MM.1S (cell line): ENCODE data around the gene SPIB.
A peak's percentile ranks its signal among the peaks of the same experiment; 100 is the strongest.

Experiments used
- DNase-seq: peaks from one replicate; pipeline ENCODE4 v3.0.0-alpha.2; 2015
- H2AFZ ChIP-seq: fragments of 300-600 bp; sonication (generic); 2 replicates; pipeline ENCODE4 v1.6.0; 2016; ENCODE audit warnings: antibody characterized with exemption, low read length
- H3F3A ChIP-seq: fragments of 300-600 bp; sonication (generic); 2 replicates; pipeline ENCODE4 v1.6.1; 2016; ENCODE audit warnings: mild to moderate bottlenecking, antibody characterized with exemption, low read length, moderate library complexity, mixed read lengths; ENCODE audit not compliant: insufficient read depth
- H3K27ac ChIP-seq: fragments of 300-600 bp; sonication (generic); 2 replicates; pipeline ENCODE4 v1.5.1; 2016; ENCODE audit warnings: mild to moderate bottlenecking, low read length
- H3K27me3 ChIP-seq: fragments of 300-600 bp; sonication (generic); replicated peaks from 2 replicates; pipeline ENCODE4 v1.6.0; 2016; ENCODE audit warnings: low read length; ENCODE audit not compliant: insufficient read depth
- H3K36me3 ChIP-seq: fragments of 300-600 bp; sonication (generic); replicated peaks from 2 replicates; pipeline ENCODE4 v1.6.1; 2016; ENCODE audit warnings: mild to moderate bottlenecking, low read length, mixed read lengths; ENCODE audit not compliant: insufficient read depth
- H3K4me1 ChIP-seq: fragments of 300-600 bp; sonication (generic); 2 replicates; pipeline ENCODE4 v1.6.1; 2016; ENCODE audit warnings: low read length, mixed read lengths
- H3K4me2 ChIP-seq: fragments of 300-600 bp; sonication (generic); 2 replicates; pipeline ENCODE4 v1.6.0; 2016; ENCODE audit warnings: low read depth, low read length
- H3K4me3 ChIP-seq: fragments of 300-600 bp; sonication (generic); 2 replicates; pipeline ENCODE4 v1.5.1; 2016; ENCODE audit warnings: low read length, mixed read lengths
- H3K79me2 ChIP-seq: fragments of 300-600 bp; sonication (generic); 2 replicates; pipeline ENCODE4 v1.6.1; 2016; ENCODE audit warnings: mixed run types, low read length, mixed read lengths
- H3K9ac ChIP-seq: fragments of 300-600 bp; sonication (generic); 2 replicates; pipeline ENCODE4 v1.6.1; 2016; ENCODE audit warnings: low read length, mixed read lengths
- H3K9me2 ChIP-seq: fragments of 300-600 bp; sonication (generic); replicated peaks from 2 replicates; pipeline ENCODE4 v1.6.1; 2016; ENCODE audit warnings: mild to moderate bottlenecking, low read length, mixed read lengths; ENCODE audit not compliant: insufficient read depth
- H3K9me3 ChIP-seq: fragments of 300-600 bp; sonication (generic); replicated peaks from 2 replicates; pipeline ENCODE4 v1.6.1; 2016; ENCODE audit warnings: mild to moderate bottlenecking, low read length, mixed read lengths; ENCODE audit not compliant: insufficient read depth
- H4K20me1 ChIP-seq: fragments of 300-600 bp; sonication (generic); 2 replicates; pipeline ENCODE4 v1.6.1; 2016; ENCODE audit warnings: mild to moderate bottlenecking, low read length, moderate library complexity, mixed read lengths; ENCODE audit not compliant: insufficient read depth
- CTCF ChIP-seq: fragments of 300-600 bp; sonication (generic); IDR thresholded peaks from 2 replicates; pipeline ENCODE4 v1.5.1; 2016; ENCODE audit warnings: antibody characterized with exemption, low read length, mixed read lengths
- EZH2 ChIP-seq: fragments of 300-600 bp; sonication (generic); optimal IDR thresholded peaks from 2 replicates; pipeline ENCODE3; 2017; ENCODE audit warnings: low read depth, mild to moderate bottlenecking, antibody characterized with exemption, low read length, mixed read lengths
- EZH2phosphoT487 ChIP-seq: fragments of 300-600 bp; sonication (generic); IDR thresholded peaks from 2 replicates; pipeline ENCODE4 v1.6.1; 2018; ENCODE audit warnings: antibody characterized with exemption, low read length

SPIB gene

DNA sequence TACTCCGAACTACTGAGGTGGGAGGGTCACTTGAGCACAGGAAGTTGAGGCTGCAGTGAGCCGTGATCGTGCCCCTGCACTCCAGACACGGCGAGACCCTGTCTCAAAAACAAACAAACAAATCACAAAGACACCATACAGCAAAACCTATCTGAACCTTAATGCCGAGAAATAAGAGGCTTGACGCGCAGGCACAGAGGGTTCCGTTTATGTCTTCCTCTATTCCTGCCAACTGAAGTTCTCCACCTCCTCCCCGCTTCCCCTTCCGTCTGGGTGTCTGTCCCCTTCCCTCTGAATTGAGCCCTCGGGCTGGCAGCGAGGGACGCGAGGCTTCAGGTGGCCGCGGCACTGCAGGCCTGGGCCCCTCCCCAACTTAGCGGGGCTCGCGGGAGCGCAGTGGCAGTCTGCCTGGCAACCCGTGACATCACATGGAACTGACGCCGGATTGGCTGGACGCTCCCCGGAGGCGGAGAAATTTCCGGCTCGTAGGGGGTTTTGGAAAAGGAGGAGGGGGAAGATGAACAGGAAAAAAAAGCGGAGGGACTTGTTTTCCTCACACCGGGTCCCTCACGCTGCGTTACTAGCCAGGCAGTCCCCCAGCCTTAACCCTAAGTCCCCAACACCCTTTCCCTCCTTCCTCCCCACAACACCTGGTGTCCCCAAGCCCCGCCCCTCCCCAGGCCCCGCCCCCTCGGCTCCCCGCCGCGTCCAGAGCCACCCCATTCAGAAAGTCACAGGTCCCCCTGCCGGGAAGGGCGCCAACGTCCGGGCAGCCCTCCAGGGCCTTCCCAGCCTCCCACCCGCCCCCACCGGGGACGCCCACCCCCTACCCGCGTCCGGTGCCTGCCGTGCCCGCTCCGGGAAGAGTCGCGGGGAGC, 12.8 kb downstream of the SPIB start:
- TF ChIP-seq EZH2phosphoT487 (no peak), EZH2 (no peak), CTCF (no peak)
- no peaks in the 10 kb centered on the region for H3F3A ChIP-seq
- H2AFZ ChIP-seq = peak overlapping the region; percentile 78
- H3K36me3 ChIP-seq = no peaks in the 10 kb centered on the region
- H3K27me3 ChIP-seq = peaks cover 60% of the 10 kb centered on the region
- H3K27ac ChIP-seq = no peak overlapping the region
- H3K4me1 ChIP-seq = peaks cover 25% of the 10 kb centered on the region
- H3K4me3 ChIP-seq = peak overlapping the region; percentile 49
- no peaks in the 10 kb centered on the region for H3K79me2 ChIP-seq
- no peaks in the 10 kb centered on the region for H4K20me1 ChIP-seq
- no peaks in the 10 kb centered on the region for H3K9me2 ChIP-seq
- no peaks in the 10 kb centered on the region for H3K9me3 ChIP-seq
- H3K4me2 ChIP-seq = peak overlapping the region; percentile 86
- H3K9ac ChIP-seq = peak overlapping the region; percentile 48; the same call in 1 of the 2 replicates
- peak; percentile 73 for DNase-seq

DNA sequence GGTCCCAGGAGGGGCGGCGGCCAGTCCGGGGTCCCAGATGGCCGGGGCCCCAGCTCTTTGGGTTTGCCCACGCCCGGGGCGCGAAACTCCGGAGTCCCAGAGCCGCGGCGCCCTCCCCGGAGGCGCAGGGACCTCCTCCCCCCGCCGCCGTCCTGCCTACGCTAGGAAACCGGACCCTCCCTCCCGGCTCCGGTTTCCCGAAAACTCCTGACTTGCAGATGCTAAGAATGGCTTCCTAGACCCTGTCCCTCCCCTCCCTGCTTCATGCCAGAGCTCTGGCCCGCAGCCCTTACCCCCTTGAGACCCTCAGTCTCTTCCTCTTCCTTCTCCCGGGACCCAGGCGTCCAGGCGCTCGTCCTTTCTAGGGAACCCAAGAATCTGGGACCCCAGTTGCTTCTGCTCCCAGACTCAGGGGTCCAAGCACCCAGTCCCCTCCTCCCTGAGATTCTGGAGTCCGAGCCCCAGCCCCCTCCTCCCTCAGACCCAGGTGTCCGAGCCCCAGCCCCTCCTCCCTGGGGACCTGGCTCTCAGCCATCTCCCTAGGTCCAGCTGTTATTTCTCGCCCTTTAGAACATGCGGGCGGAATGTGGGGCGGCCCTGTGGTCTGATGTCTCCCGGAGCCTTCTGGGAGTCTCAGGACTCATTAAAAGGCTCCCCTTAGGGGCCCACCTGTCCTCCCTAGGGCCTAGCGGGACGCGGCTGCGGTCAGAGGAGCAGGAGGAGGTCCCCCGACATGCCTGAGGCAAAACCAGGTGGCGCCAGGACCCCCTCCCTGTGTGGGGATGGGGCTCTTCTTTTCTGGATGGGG, 13.7 kb downstream of the SPIB start, which contains the start of gene MYBPC2:
TSS of gene MYBPC2 (plus strand) at position 672 of the 808 bp plus-strand sequence. CDS start at position 734, 62 bp downstream.
- peaks cover 66% of the 10 kb centered on the region for H3K27me3 ChIP-seq
- no peaks in the 10 kb centered on the region for H3K9me3 ChIP-seq
- H3K79me2 ChIP-seq = no peaks in the 10 kb centered on the region
- H3K27ac ChIP-seq = no peak within 1 kb of the TSS
- no peaks in the 10 kb centered on the region for H3K36me3 ChIP-seq
- peak within 1 kb of the TSS; percentile 48; the same call in 1 of the 2 replicates for H3K9ac ChIP-seq
- no peaks in the 10 kb centered on the region for H3K9me2 ChIP-seq
- peak within 1 kb of the TSS; percentile 86; the same call in 1 of the 2 replicates for H3K4me2 ChIP-seq
- no peaks in the 10 kb centered on the region for H3F3A ChIP-seq
- no peaks in the 10 kb centered on the region for H4K20me1 ChIP-seq
- TF ChIP-seq EZH2phosphoT487 = no peak
- TF ChIP-seq CTCF = no peak
- TF ChIP-seq EZH2 = no peak
- H3K4me3 ChIP-seq = peak within 1 kb of the TSS; percentile 49
- no peak for DNase-seq
- peak within 1 kb of the TSS; percentile 78 for H2AFZ ChIP-seq
- peaks cover 25% of the 10 kb centered on the region for H3K4me1 ChIP-seq

DNA sequence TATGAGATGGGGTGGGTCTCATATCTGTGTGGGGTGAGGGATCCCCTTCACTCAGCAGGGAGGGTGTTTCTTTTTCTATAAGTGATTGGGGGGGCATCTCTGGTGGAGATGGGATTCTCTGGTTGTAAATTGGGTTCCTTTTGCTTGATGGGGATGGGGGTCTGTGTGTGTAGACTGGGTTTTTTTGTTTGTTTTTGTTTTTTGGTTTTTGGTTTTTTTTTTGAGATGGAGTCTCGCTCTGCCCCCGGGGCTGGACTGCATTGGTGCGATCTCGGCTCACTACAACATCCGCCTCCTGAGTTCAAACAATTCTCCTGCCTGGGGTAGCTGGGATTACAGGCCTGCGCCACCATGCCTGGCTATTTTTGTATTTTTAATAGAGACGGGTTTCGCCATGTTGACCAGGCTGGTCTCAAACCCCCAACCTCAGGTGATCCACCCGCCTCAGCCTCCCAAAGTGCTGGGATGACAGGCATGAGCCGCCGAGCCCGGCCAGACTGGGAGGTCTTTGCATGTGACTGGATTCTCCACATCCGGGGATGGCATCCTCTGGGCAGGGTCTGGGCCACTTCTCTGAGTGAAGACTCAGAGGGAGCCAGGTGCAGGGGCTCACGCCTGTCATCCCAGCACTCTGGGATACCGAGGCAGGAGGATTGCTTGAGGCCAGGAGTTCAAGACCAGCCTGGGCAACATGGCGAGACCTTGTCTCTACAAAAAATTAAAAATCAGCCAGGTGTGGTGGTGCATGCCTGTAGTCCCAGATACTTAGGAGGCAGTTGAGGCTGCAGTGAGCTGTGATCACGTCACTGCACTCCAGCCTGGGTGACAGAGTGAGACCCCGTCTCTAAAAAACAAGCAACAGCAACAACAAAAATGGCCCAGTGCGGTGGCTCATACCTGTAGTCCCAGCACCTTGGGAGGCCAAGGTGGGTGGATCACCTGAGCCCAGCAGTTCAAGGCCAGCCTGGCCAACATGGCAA, 14.8 kb downstream of the SPIB start:
- Histone ChIP-seq H3F3A (no peaks in the 10 kb centered on the region), H3K4me2 (no peak overlapping the region; the same call in 1 of the 2 replicates), H3K9me3 (no peaks in the 10 kb centered on the region), H3K79me2 (no peaks in the 10 kb centered on the region), H3K27ac (no peak overlapping the region), H3K4me3 (no peak overlapping the region), H2AFZ (no peak overlapping the region), H3K9ac (no peak overlapping the region), H3K36me3 (no peaks in the 10 kb centered on the region), H3K9me2 (no peaks in the 10 kb centered on the region), H4K20me1 (no peaks in the 10 kb centered on the region), H3K27me3 (peaks cover 69% of the 10 kb centered on the region), H3K4me1 (peaks cover 16% of the 10 kb centered on the region)
- no peak for DNase-seq
- TF ChIP-seq EZH2phosphoT487 = no peak
- no peak for TF ChIP-seq CTCF
- no peak for TF ChIP-seq EZH2
